Mesenchymal stem cell (in vitro differentiated cells and primary cell): ENCODE data around the gene PTPRN2.

Source experiments
- DNase-seq: peaks from one replicate; pipeline ENCODE4 v3.0.0-alpha.2; 2013
- H2AFZ ChIP-seq: one replicate; pipeline ENCODE4 v1.6.1; 2013; ENCODE audit warnings: low read depth, mild to moderate bottlenecking, control low read depth, inconsistent platforms, low read length, moderate library complexity
- H2AK5ac ChIP-seq: 2 replicates; pipeline ENCODE4 v1.6.1; 2013; ENCODE audit warnings: low read length, moderate library complexity, mild to moderate bottlenecking, inconsistent platforms; ENCODE audit not compliant: severe bottlenecking
- H2BK120ac ChIP-seq: one replicate; pipeline ENCODE4 v1.6.1; 2013; ENCODE audit warnings: low read depth, mild to moderate bottlenecking, inconsistent platforms, low read length, moderate library complexity
- H2BK12ac ChIP-seq, 2 experiments: one replicate each; pipeline ENCODE4 v1.6.1; 2013; ENCODE audit warnings: inconsistent platforms in 2 of 2, low read length in 2 of 2, mild to moderate bottlenecking in 2 of 2, moderate library complexity in 2 of 2, control low read depth in 1 of 2
- H2BK15ac ChIP-seq: one replicate; pipeline ENCODE4 v1.6.1; 2013; ENCODE audit warnings: mild to moderate bottlenecking, low read depth, inconsistent platforms; ENCODE audit not compliant: poor library complexity, severe bottlenecking
- H2BK5ac ChIP-seq: 2 replicates; pipeline ENCODE4 v1.6.1; 2013; ENCODE audit warnings: low read depth, mild to moderate bottlenecking, low read length, control low read depth, inconsistent platforms; ENCODE audit not compliant: poor library complexity, severe bottlenecking
- H3K14ac ChIP-seq, 2 experiments: one replicate each; pipeline ENCODE4 v1.6.1; 2013; ENCODE audit warnings: inconsistent platforms in 2 of 2, low read length in 2 of 2, control low read depth in 1 of 2, mild to moderate bottlenecking in 1 of 2, moderate library complexity in 1 of 2
- H3K18ac ChIP-seq, 2 experiments: one replicate each; pipeline ENCODE4 v1.6.1; 2013; ENCODE audit warnings: inconsistent platforms in 2 of 2, low read length in 2 of 2, control low read depth in 1 of 2, low read depth in 1 of 2, mild to moderate bottlenecking in 1 of 2
- H3K23ac ChIP-seq, 2 experiments: one replicate each; pipeline ENCODE4 v1.6.1; 2013; ENCODE audit warnings: inconsistent platforms in 2 of 2, low read length in 2 of 2, mild to moderate bottlenecking in 2 of 2, moderate library complexity in 2 of 2, control low read depth in 1 of 2
- H3K27ac ChIP-seq: 2 replicates; pipeline ENCODE4 v1.5.1; 2013; ENCODE audit warnings: mild to moderate bottlenecking, moderate library complexity, low read length, control low read depth, inconsistent platforms; ENCODE audit not compliant: poor library complexity, severe bottlenecking
- H3K27me3 ChIP-seq, 2 experiments: 2 replicates each; pipeline versions ENCODE4 v1.6.1 to v1.7.0; 2013; ENCODE audit warnings: low read length in 2 of 2, mild to moderate bottlenecking in 2 of 2, moderate library complexity in 2 of 2, control low read depth in 1 of 2, inconsistent platforms in 1 of 2; ENCODE audit not compliant: control insufficient read depth in 1 of 2, insufficient read depth in 1 of 2
- H3K36me3 ChIP-seq, 2 experiments: 2 replicates each; pipeline versions ENCODE4 v1.6.1 to v1.7.0; 2013; ENCODE audit warnings: low read length in 2 of 2, control low read depth in 1 of 2, inconsistent platforms in 1 of 2, low read depth in 1 of 2, mild to moderate bottlenecking in 1 of 2; ENCODE audit not compliant: insufficient read depth in 2 of 2, control insufficient read depth in 1 of 2
- H3K4ac ChIP-seq, 2 experiments: one replicate each; pipeline ENCODE4 v1.6.1; 2013; ENCODE audit warnings: inconsistent platforms in 2 of 2, low read length in 2 of 2, mild to moderate bottlenecking in 2 of 2, moderate library complexity in 2 of 2, control low read depth in 1 of 2, low read depth in 1 of 2
- H3K4me1 ChIP-seq: 2 replicates; pipeline ENCODE4 v1.6.1; 2013; ENCODE audit warnings: low read depth, low read length, control low read depth; ENCODE audit not compliant: control insufficient read depth, insufficient read depth
- H3K4me2 ChIP-seq: 2 replicates; pipeline ENCODE4 v1.6.1; 2013; ENCODE audit warnings: low read length, mild to moderate bottlenecking, inconsistent platforms; ENCODE audit not compliant: poor library complexity, severe bottlenecking
- H3K4me3 ChIP-seq, 2 experiments: 2 replicates each; pipeline versions ENCODE4 v1.5.1 to v1.7.0; 2013; ENCODE audit warnings: low read length in 2 of 2, mild to moderate bottlenecking in 2 of 2, control low read depth in 1 of 2, low read depth in 1 of 2; ENCODE audit not compliant: insufficient read depth in 1 of 2
- H3K79me1 ChIP-seq: replicated peaks from 2 replicates; pipeline ENCODE4 v1.6.1; 2013; ENCODE audit warnings: mild to moderate bottlenecking, control low read depth, low read length, inconsistent platforms; ENCODE audit not compliant: poor library complexity, severe bottlenecking
- H3K9ac ChIP-seq: 2 replicates; pipeline ENCODE4 v1.7.0; 2013; ENCODE audit warnings: mild to moderate bottlenecking, low read length, moderate library complexity
- H3K9me3 ChIP-seq: 2 replicates; pipeline ENCODE4 v1.7.0; 2013; ENCODE audit warnings: mild to moderate bottlenecking, low read length; ENCODE audit not compliant: control insufficient read depth
- H4K8ac ChIP-seq: one replicate; pipeline ENCODE4 v1.6.1; 2013; ENCODE audit warnings: inconsistent platforms, mild to moderate bottlenecking, low read length, moderate library complexity
- H4K91ac ChIP-seq: one replicate; pipeline ENCODE4 v1.6.1; 2013; ENCODE audit warnings: mild to moderate bottlenecking, low read length, inconsistent platforms
- WGBS: methylation state at CpG from one replicate; pipeline ENCODE4 v1.1.7; 2013; ENCODE audit warnings: mixed read lengths; 5-methylcytosine and 5-hydroxymethylcytosine counted together

PTPRN2 gene

GRCh38 chr7:157857578-157858075 is 730.0 kb downstream of the PTPRN2 start:
- Histone ChIP-seq H2BK15ac (no peak overlapping the region), H3K27me3 (no peaks in the 10 kb centered on the region), H3K27ac (no peak overlapping the region), H4K8ac (no peak overlapping the region), H2BK12ac (no peak overlapping the region), H2BK120ac (no peak overlapping the region), H3K4me1 (no peaks in the 10 kb centered on the region), H2BK5ac (no peak overlapping the region), H2AFZ (no peak overlapping the region), H3K36me3 (no peaks in the 10 kb centered on the region), H2AK5ac (no peak overlapping the region), H3K4ac (no peak overlapping the region), H3K9me3 (no peaks in the 10 kb centered on the region), H3K4me3 (no peak overlapping the region), H3K79me1 (no peaks in the 10 kb centered on the region), H3K9ac (no peak overlapping the region), H3K4me2 (no peak overlapping the region), H3K14ac (no peak overlapping the region), H3K18ac (no peak overlapping the region), H4K91ac (no peak overlapping the region), H3K23ac (no peak overlapping the region)
- WGBS: 79% methylated on average over 18 of the region's 21 CpGs
- DNase-seq: no peak

DNA sequence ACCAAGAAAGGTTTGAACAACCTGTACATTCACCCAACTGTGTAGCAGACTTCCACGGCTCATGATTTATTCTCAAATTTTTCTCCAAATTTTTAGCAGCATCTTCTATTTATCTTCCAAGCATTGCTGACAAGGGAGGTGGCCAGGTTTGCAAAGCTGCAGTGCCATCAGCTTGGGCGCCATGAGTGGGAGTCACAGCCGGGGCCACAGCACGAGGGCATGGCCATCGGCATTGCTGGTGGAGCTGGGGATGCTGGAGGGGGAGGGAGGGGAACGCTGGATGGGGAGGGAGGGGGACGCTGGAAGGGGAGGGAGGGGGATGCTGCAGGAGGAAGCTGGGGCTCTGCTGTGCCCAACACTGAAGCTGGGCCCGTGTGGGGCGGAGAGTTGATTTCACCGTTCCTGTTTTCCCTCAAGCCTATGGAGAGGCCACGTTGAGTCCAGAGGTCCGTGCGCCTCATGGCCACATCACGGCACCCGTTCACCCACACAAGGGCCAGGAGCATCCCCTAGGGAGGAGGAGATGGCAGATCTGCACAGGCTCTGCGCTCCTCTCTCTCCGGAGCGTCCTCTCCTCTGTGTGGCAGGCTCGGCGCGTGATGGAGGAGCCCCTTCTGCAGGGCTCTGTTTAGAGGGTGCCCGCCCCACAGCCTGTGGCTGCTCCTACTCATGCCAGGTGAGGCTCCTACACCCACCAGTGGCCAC is 730.6 kb downstream of the PTPRN2 start:
- H2AK5ac ChIP-seq: no peak overlapping the region
- H3K4me2 ChIP-seq: no peak overlapping the region
- H3K18ac ChIP-seq: no peak overlapping the region
- H2BK15ac ChIP-seq: no peak overlapping the region
- no peaks in the 10 kb centered on the region for H3K9me3 ChIP-seq
- no peak overlapping the region for H2BK5ac ChIP-seq
- H3K14ac ChIP-seq: no peak overlapping the region
- no peak overlapping the region for H2BK120ac ChIP-seq
- DNase-seq: no peak
- no peaks in the 10 kb centered on the region for H3K27me3 ChIP-seq
- H2BK12ac ChIP-seq: no peak overlapping the region
- no peak overlapping the region for H3K23ac ChIP-seq
- H2AFZ ChIP-seq: no peak overlapping the region
- peak overlapping the region in 1 of 2 experiments; percentile 20 for H3K4me3 ChIP-seq
- 85% methylated on average over 22 of the region's 22 CpGs for WGBS
- H3K9ac ChIP-seq: no peak overlapping the region
- no peak overlapping the region for H3K27ac ChIP-seq
- H3K79me1 ChIP-seq: no peaks in the 10 kb centered on the region
- H3K36me3 ChIP-seq: no peaks in the 10 kb centered on the region
- H3K4ac ChIP-seq: no peak overlapping the region
- H3K4me1 ChIP-seq: no peaks in the 10 kb centered on the region
- no peak overlapping the region for H4K91ac ChIP-seq
- no peak overlapping the region for H4K8ac ChIP-seq

- Histone ChIP-seq H4K91ac (no peak overlapping the region), H3K79me1 (no peaks in the 10 kb centered on the region), H3K4ac (no peak overlapping the region), H3K36me3 (no peaks in the 10 kb centered on the region), H3K27me3 (no peaks in the 10 kb centered on the region), H2BK5ac (no peak overlapping the region), H2BK15ac (no peak overlapping the region), H2AFZ (no peak overlapping the region), H2AK5ac (no peak overlapping the region), H3K4me2 (no peak overlapping the region), H2BK12ac (no peak overlapping the region), H3K4me3 (no peak overlapping the region), H3K9ac (no peak overlapping the region), H3K14ac (no peak overlapping the region), H3K23ac (no peak overlapping the region), H3K4me1 (no peaks in the 10 kb centered on the region), H3K9me3 (no peaks in the 10 kb centered on the region), H3K18ac (no peak overlapping the region), H3K27ac (no peak overlapping the region), H2BK120ac (no peak overlapping the region), H4K8ac (no peak overlapping the region)
- WGBS: 68% methylated on average over 16 of the region's 22 CpGs
- DNase-seq: no peak
Measured at GRCh38 chr7:157855452-157856213, 732.0 kb downstream of the PTPRN2 start.

DNA sequence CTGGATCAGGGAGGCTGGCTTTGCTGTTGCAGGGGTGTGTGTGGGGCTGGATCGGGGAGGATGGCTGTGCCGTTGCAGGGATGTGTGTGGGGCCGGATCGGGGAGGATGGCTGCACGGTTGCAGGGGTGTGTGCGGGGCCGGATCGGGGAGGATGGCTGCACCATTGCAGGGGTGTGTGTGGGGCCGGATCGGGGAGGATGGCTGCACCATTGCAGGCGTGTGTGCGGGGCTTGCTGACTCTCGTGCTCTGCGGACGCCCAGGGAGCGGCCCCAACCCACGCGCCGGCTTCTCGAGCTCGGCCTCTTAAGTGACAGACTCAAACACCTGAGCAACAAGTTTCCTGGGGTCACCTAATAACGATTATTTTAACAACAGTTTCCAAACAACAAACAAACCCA is 732.6 kb downstream of the PTPRN2 start:
- H3K4me1 ChIP-seq: no peaks in the 10 kb centered on the region
- no peak overlapping the region for H3K14ac ChIP-seq
- H3K79me1 ChIP-seq: no peaks in the 10 kb centered on the region
- H2BK12ac ChIP-seq: no peak overlapping the region
- H3K4me2 ChIP-seq: no peak overlapping the region
- no peak for DNase-seq
- no peak overlapping the region for H3K27ac ChIP-seq
- H2BK15ac ChIP-seq: no peak overlapping the region
- WGBS: 95% methylated on average over 17 of the region's 22 CpGs
- no peaks in the 10 kb centered on the region for H3K36me3 ChIP-seq
- no peak overlapping the region for H2BK120ac ChIP-seq
- no peak overlapping the region for H3K9ac ChIP-seq
- no peak overlapping the region for H2BK5ac ChIP-seq
- H3K4ac ChIP-seq: no peak overlapping the region
- H3K4me3 ChIP-seq: no peak overlapping the region
- H3K27me3 ChIP-seq: no peaks in the 10 kb centered on the region
- no peak overlapping the region for H3K23ac ChIP-seq
- H4K91ac ChIP-seq: no peak overlapping the region
- no peak overlapping the region for H3K18ac ChIP-seq
- H2AFZ ChIP-seq: no peak overlapping the region
- H2AK5ac ChIP-seq: no peak overlapping the region
- no peaks in the 10 kb centered on the region for H3K9me3 ChIP-seq
- no peak overlapping the region for H4K8ac ChIP-seq
